ENCODE measurements around the gene BAIAP3.

Gene BAIAP3

GRCh38 chr16:1313721-1314369, 19.6 kb upstream of the BAIAP3 start:
- H3K9me2 ChIP-seq (replicated peaks; ENCODE audit: control insufficient read depth, low read length) = no peaks in the 10 kb centered on the region
- H3K4me3 ChIP-seq (ENCODE audit: low read length) = no peak overlapping the region
- H3K27ac ChIP-seq (ENCODE audit: low read depth, low read length) = no peak overlapping the region
- no peaks in the 10 kb centered on the region for H3K9me3 ChIP-seq (ENCODE audit: control insufficient read depth, insufficient read depth, low read length)
- peaks cover 88% of the 10 kb centered on the region for H3K36me3 ChIP-seq (ENCODE audit: control insufficient read depth, low read length)
- peaks cover 42% of the 10 kb centered on the region for H4K20me1 ChIP-seq (ENCODE audit: control insufficient read depth, insufficient read depth, low read depth, low read length)
- TF ChIP-seq EZH2phosphoT487 (IDR thresholded peaks at IDR 0.05; ENCODE audit: borderline replicate concordance, low read length) = no peak
- TF ChIP-seq CTCF (IDR thresholded peaks at IDR 0.05; ENCODE audit: low read depth, low read length, poor library complexity, severe bottlenecking) = no peak
- no peaks in the 10 kb centered on the region for H3K27me3 ChIP-seq (ENCODE audit: control insufficient read depth, low read length)
- H3K4me2 ChIP-seq (ENCODE audit: low read length) = no peak overlapping the region
- H3F3A ChIP-seq (ENCODE audit: control insufficient read depth, insufficient read depth) = no peaks in the 10 kb centered on the region; the same call in 1 of the 2 replicates
- H3K4me1 ChIP-seq (ENCODE audit: control insufficient read depth, low read length) = peaks cover 12% of the 10 kb centered on the region
- H3K79me2 ChIP-seq (ENCODE audit: control insufficient read depth, low read length) = peaks cover 90% of the 10 kb centered on the region

GRCh38 chr16:1314399-1315068, 18.9 kb upstream of the BAIAP3 start:
- H3K4me3 ChIP-seq (ENCODE audit: low read length) = no peak overlapping the region
- no peak for TF ChIP-seq CTCF (IDR thresholded peaks at IDR 0.05; ENCODE audit: low read depth, low read length, poor library complexity, severe bottlenecking)
- TF ChIP-seq EZH2phosphoT487 (IDR thresholded peaks at IDR 0.05; ENCODE audit: borderline replicate concordance, low read length) = no peak
- H3K27ac ChIP-seq (ENCODE audit: low read depth, low read length) = no peak overlapping the region
- H3K27me3 ChIP-seq (ENCODE audit: control insufficient read depth, low read length) = no peaks in the 10 kb centered on the region
- peaks cover 90% of the 10 kb centered on the region for H3K79me2 ChIP-seq (ENCODE audit: control insufficient read depth, low read length)
- H3K4me2 ChIP-seq (ENCODE audit: low read length) = no peak overlapping the region
- no peaks in the 10 kb centered on the region for H3K9me3 ChIP-seq (ENCODE audit: control insufficient read depth, insufficient read depth, low read length)
- no peaks in the 10 kb centered on the region; the same call in 1 of the 2 replicates for H3F3A ChIP-seq (ENCODE audit: control insufficient read depth, insufficient read depth)
- peaks cover 95% of the 10 kb centered on the region for H3K36me3 ChIP-seq (ENCODE audit: control insufficient read depth, low read length)
- no peaks in the 10 kb centered on the region for H3K9me2 ChIP-seq (replicated peaks; ENCODE audit: control insufficient read depth, low read length)
- H3K4me1 ChIP-seq (ENCODE audit: control insufficient read depth, low read length) = peaks cover 12% of the 10 kb centered on the region
- H4K20me1 ChIP-seq (ENCODE audit: control insufficient read depth, insufficient read depth, low read depth, low read length) = peaks cover 47% of the 10 kb centered on the region

- TF ChIP-seq EZH2phosphoT487 (IDR thresholded peaks at IDR 0.05; ENCODE audit: borderline replicate concordance, low read length) = no peak
- TF ChIP-seq CTCF (IDR thresholded peaks at IDR 0.05; ENCODE audit: low read depth, low read length, poor library complexity, severe bottlenecking) = no peak
- peaks cover 12% of the 10 kb centered on the region for H3K4me1 ChIP-seq (ENCODE audit: control insufficient read depth, low read length)
- no peak overlapping the region for H3K27ac ChIP-seq (ENCODE audit: low read depth, low read length)
- peaks cover 99% of the 10 kb centered on the region for H3K36me3 ChIP-seq (ENCODE audit: control insufficient read depth, low read length)
- H3K4me2 ChIP-seq (ENCODE audit: low read length) = no peak overlapping the region
- H3K4me3 ChIP-seq (ENCODE audit: low read length) = no peak overlapping the region
- no peaks in the 10 kb centered on the region; the same call in 1 of the 2 replicates for H3F3A ChIP-seq (ENCODE audit: control insufficient read depth, insufficient read depth)
- H3K9me2 ChIP-seq (replicated peaks; ENCODE audit: control insufficient read depth, low read length) = no peaks in the 10 kb centered on the region
- H3K9me3 ChIP-seq (ENCODE audit: control insufficient read depth, insufficient read depth, low read length) = no peaks in the 10 kb centered on the region
- peaks cover 46% of the 10 kb centered on the region for H4K20me1 ChIP-seq (ENCODE audit: control insufficient read depth, insufficient read depth, low read depth, low read length)
- no peaks in the 10 kb centered on the region for H3K27me3 ChIP-seq (ENCODE audit: control insufficient read depth, low read length)
- peaks cover 85% of the 10 kb centered on the region for H3K79me2 ChIP-seq (ENCODE audit: control insufficient read depth, low read length)
These were observed 18.1 kb upstream of the BAIAP3 start for GRCh38 chr16:1315081-1316032.

Data from DOHH2 (cell line).